ENCODE measurements around the gene PIP5KL1.

- TF ChIP-seq, protein P1, sequence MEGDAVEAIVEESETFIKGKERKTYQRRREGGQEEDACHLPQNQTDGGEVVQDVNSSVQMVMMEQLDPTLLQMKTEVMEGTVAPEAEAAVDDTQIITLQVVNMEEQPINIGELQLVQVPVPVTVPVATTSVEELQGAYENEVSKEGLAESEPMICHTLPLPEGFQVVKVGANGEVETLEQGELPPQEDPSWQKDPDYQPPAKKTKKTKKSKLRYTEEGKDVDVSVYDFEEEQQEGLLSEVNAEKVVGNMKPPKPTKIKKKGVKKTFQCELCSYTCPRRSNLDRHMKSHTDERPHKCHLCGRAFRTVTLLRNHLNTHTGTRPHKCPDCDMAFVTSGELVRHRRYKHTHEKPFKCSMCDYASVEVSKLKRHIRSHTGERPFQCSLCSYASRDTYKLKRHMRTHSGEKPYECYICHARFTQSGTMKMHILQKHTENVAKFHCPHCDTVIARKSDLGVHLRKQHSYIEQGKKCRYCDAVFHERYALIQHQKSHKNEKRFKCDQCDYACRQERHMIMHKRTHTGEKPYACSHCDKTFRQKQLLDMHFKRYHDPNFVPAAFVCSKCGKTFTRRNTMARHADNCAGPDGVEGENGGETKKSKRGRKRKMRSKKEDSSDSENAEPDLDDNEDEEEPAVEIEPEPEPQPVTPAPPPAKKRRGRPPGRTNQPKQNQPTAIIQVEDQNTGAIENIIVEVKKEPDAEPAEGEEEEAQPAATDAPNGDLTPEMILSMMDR (conservative IDR thresholded peaks at IDR 0.05; ENCODE audit: low read depth, low read length), result no peak
- TF ChIP-seq EZH2 (IDR thresholded peaks at IDR 0.05; ENCODE audit: borderline replicate concordance, low read depth, low read length, poor library complexity, severe bottlenecking), result no peak
Observed at GRCh38 chr9:127973169-127974000, 42.8 kb upstream of the PIP5KL1 start.

Measured in A673 (cell line).